Neural progenitor cell (in vitro differentiated cells): Measurements from ENCODE around the gene RNF7. TPM values are rescaled to one million over a fixed set of nuclear protein-coding genes. Genes with fewer than 3 reads are reported as not detected.
"Not testable (repeated sequence)": the region's sequence is repeated elsewhere in the genome, so short reads cannot be mapped to it uniquely, and the experiment has no call there.

Experiments
- DNase-seq: peaks from one replicate; pipeline ENCODE4 v3.0.0-alpha.2; 2016; ENCODE audit warnings: low spot score
- H2AFZ ChIP-seq: fragments of 200-600 bp; sonication (generic); replicated peaks from 2 replicates; pipeline ENCODE4 v1.6.1; 2016; ENCODE audit warnings: antibody characterized with exemption
- H3F3A ChIP-seq: fragments of 200-600 bp; sonication (generic); 2 replicates; pipeline ENCODE4 v1.6.1; 2016; ENCODE audit warnings: antibody characterized with exemption, low read depth
- H3K27ac ChIP-seq: fragments of 200-600 bp; sonication (generic); 2 replicates; pipeline ENCODE4 v1.5.1; 2016; ENCODE audit warnings: mild to moderate bottlenecking
- H3K27me3 ChIP-seq: fragments of 200-600 bp; sonication (generic); 2 replicates; pipeline ENCODE4 v1.6.1; 2016; ENCODE audit warnings: mild to moderate bottlenecking, moderate library complexity
- H3K36me3 ChIP-seq: fragments of 200-600 bp; sonication (generic); 2 replicates; pipeline ENCODE4 v1.5.1; 2016
- H3K4me1 ChIP-seq: fragments of 200-600 bp; sonication (generic); 2 replicates; pipeline ENCODE4 v1.6.1; 2016; ENCODE audit warnings: mixed run types
- H3K4me2 ChIP-seq: fragments of 200-600 bp; sonication (generic); 2 replicates; pipeline ENCODE4 v1.6.1; 2016
- H3K4me3 ChIP-seq: fragments of 200-600 bp; sonication (generic); 2 replicates; pipeline ENCODE4 v1.5.1; 2016
- H3K79me2 ChIP-seq: fragments of 200-600 bp; sonication (generic); 2 replicates; pipeline ENCODE4 v1.6.1; 2016; ENCODE audit warnings: low read depth
- H3K9ac ChIP-seq: fragments of 200-600 bp; sonication (generic); 2 replicates; pipeline ENCODE4 v1.6.1; 2016
- H3K9me3 ChIP-seq: fragments of 200-600 bp; sonication (generic); 2 replicates; pipeline ENCODE4 v1.5.1; 2016; ENCODE audit warnings: low read depth
- H4K20me1 ChIP-seq: fragments of 200-600 bp; sonication (generic); 2 replicates; pipeline ENCODE4 v1.6.1; 2016; ENCODE audit warnings: low read depth
- H3K27ac Mint-ChIP-seq: 3 replicates; pipeline ENCODE4 v1.8.0; 2021; ENCODE audit warnings: mixed read lengths
- H3K27me3 Mint-ChIP-seq: 2 replicates; pipeline ENCODE4 v1.8.0; 2022; ENCODE audit warnings: low read depth, mild to moderate bottlenecking, inconsistent platforms, moderate library complexity, mixed read lengths; ENCODE audit not compliant: insufficient read depth
- H3K36me3 Mint-ChIP-seq: 3 replicates; pipeline ENCODE4 v1.8.0; 2021; ENCODE audit warnings: mixed read lengths
- H3K4me1 Mint-ChIP-seq: 3 replicates; pipeline ENCODE4 v1.8.0; 2021; ENCODE audit warnings: mixed read lengths
- H3K4me3 Mint-ChIP-seq: 3 replicates; pipeline ENCODE4 v1.8.0; 2021; ENCODE audit warnings: mild to moderate bottlenecking, moderate library complexity, mixed read lengths
- H3K9me3 Mint-ChIP-seq: 3 replicates; pipeline ENCODE4 v1.8.0; 2020; ENCODE audit warnings: mixed read lengths
- EZH2 ChIP-seq: fragments of 200-600 bp; sonication (generic); IDR thresholded peaks from 2 replicates; pipeline ENCODE4 v1.6.1; 2017; ENCODE audit warnings: antibody characterized with exemption, mild to moderate bottlenecking, moderate library complexity
- EZH2phosphoT487 ChIP-seq: fragments of 200-600 bp; sonication (generic); IDR thresholded peaks from 2 replicates; pipeline ENCODE4 v1.6.1; 2017; ENCODE audit warnings: antibody characterized with exemption
- total RNA-seq: library from RNA; depleted of rRNA; stranded (reverse); fragments of >200 nt; gene quantifications from 2 replicates; pipeline ENCODE4 v1.2.3, GENCODE V29; 2015; ENCODE audit warnings: low replicate concordance
- TF ChIP-seq, protein P1 (sequence below): fragments of 200-600 bp; sonication (generic); IDR thresholded peaks from 2 replicates; pipeline ENCODE4 v1.5.1; 2017; ENCODE audit warnings: antibody characterized with exemption, mild to moderate bottlenecking

RNF7 gene
- total RNA-seq, 1 donor from 2014 or later = 105 TPM

DNA sequence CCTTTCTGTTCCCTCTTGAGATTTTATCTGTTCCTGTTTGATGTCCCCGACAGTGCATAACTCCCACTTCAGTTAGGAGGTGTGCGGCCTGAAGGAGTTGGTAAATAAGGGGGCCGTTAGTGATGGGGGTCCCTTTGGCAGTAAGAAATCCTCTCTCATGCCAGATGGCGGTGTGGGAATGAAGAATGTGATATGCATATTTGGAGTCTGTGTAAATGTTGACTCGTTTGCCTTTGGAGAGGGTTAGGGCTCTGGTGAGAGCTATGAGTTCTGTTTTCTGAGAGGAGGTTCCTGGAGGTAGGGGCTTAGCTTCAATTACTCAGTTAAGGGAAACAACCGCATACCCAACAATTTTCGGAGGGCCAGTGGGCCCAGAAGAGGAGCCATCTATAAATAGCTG, 38.8 kb upstream of the RNF7 start:
- no peak overlapping the region for H3K27ac Mint-ChIP-seq
- no peak overlapping the region for H3K4me3 ChIP-seq

DNA sequence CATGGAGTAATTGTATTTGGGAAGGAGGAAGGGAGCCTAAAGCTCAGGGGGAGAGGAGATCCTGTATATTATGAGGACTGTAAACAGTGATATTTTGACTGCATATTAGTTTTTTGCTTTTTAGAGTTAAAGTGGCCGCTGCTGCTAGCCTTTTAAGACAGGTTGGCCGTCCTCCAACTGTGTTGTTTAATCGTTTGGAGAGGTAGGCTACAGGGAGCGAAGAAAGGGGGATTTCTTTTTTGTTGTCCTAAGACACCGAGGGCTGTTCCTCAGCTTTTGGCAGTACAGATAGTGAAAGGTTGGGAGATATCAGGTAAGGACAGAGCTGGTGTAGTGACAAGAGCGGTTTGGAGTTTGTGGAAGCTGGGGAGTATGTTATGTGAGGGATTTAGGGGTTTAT, 38.2 kb upstream of the RNF7 start:
- no peaks in the 10 kb centered on the region for H3K4me1 ChIP-seq
- DNase-seq = no peak
- H3K9me3 ChIP-seq = no peaks in the 10 kb centered on the region
- H3K27me3 ChIP-seq = no peaks in the 10 kb centered on the region
- H3K27ac ChIP-seq = no peak overlapping the region
- H3K36me3 ChIP-seq = no peaks in the 10 kb centered on the region
- no peaks in the 10 kb centered on the region for H3K79me2 ChIP-seq
- TF ChIP-seq EZH2 (no peak), EZH2phosphoT487 (no peak)
- TF ChIP-seq, protein P1, sequence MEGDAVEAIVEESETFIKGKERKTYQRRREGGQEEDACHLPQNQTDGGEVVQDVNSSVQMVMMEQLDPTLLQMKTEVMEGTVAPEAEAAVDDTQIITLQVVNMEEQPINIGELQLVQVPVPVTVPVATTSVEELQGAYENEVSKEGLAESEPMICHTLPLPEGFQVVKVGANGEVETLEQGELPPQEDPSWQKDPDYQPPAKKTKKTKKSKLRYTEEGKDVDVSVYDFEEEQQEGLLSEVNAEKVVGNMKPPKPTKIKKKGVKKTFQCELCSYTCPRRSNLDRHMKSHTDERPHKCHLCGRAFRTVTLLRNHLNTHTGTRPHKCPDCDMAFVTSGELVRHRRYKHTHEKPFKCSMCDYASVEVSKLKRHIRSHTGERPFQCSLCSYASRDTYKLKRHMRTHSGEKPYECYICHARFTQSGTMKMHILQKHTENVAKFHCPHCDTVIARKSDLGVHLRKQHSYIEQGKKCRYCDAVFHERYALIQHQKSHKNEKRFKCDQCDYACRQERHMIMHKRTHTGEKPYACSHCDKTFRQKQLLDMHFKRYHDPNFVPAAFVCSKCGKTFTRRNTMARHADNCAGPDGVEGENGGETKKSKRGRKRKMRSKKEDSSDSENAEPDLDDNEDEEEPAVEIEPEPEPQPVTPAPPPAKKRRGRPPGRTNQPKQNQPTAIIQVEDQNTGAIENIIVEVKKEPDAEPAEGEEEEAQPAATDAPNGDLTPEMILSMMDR = no peak
- no peaks in the 10 kb centered on the region for H4K20me1 ChIP-seq
- H3F3A ChIP-seq = no peaks in the 10 kb centered on the region
- Mint-ChIP-seq H3K4me3 (no peak overlapping the region), H3K4me1 (no peaks in the 10 kb centered on the region), H3K27ac (no peak overlapping the region), H3K9me3 (no peaks in the 10 kb centered on the region), H3K36me3 (no peaks in the 10 kb centered on the region), H3K27me3 (no peaks in the 10 kb centered on the region)
- H2AFZ ChIP-seq = no peak overlapping the region
- no peak overlapping the region for H3K4me3 ChIP-seq
- no peak overlapping the region for H3K4me2 ChIP-seq
- no peak overlapping the region for H3K9ac ChIP-seq

More for the DNA sequence above, 38.8 kb upstream of the RNF7 start:
- H3K4me1 Mint-ChIP-seq = no peaks in the 10 kb centered on the region
- Histone ChIP-seq H3F3A (no peaks in the 10 kb centered on the region), H3K36me3 (no peaks in the 10 kb centered on the region), H3K27ac (no peak overlapping the region), H3K4me1 (no peaks in the 10 kb centered on the region), H4K20me1 (no peaks in the 10 kb centered on the region), H3K4me2 (no peak overlapping the region), H2AFZ (no peak overlapping the region), H3K27me3 (no peaks in the 10 kb centered on the region), H3K9ac (no peak overlapping the region), H3K9me3 (no peaks in the 10 kb centered on the region), H3K79me2 (no peaks in the 10 kb centered on the region)
- no peak overlapping the region for H3K4me3 Mint-ChIP-seq
- TF ChIP-seq EZH2 = no peak
- no peaks in the 10 kb centered on the region for H3K36me3 Mint-ChIP-seq
- no peaks in the 10 kb centered on the region for H3K9me3 Mint-ChIP-seq
- no peak for DNase-seq
- H3K27me3 Mint-ChIP-seq = no peaks in the 10 kb centered on the region

DNA sequence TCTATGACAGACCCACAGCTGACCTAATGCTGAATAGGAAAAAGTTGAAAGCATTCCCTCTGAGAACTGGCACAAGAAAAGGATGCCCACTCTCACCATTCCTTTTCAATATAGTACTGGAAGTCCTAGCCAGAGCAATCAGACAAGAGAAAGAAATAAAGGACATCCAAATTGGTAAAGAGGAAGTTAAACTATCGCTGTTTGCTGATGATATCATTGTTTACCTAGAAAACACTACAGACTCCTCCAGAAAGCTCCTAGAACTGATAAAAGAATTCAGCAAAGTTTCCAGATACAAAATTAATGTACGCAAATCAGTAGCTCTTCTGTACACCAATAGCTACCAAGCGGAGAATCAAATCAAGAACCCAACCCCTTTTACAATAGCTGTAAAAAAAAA, 34.7 kb upstream of the RNF7 start:
- H3K4me3 ChIP-seq, H3K36me3 Mint-ChIP-seq, H3K27ac ChIP-seq, H3K27me3 Mint-ChIP-seq, DNase-seq, H2AFZ ChIP-seq, H3K9me3 ChIP-seq, H3K9me3 Mint-ChIP-seq, H3K4me1 ChIP-seq, H3K4me1 Mint-ChIP-seq, H3F3A ChIP-seq, H3K4me2 ChIP-seq, H3K79me2 ChIP-seq, H3K27me3 ChIP-seq, H3K27ac Mint-ChIP-seq, H3K36me3 ChIP-seq, H3K4me3 Mint-ChIP-seq, H4K20me1 ChIP-seq, H3K9ac ChIP-seq: not testable (repeated sequence)

DNA sequence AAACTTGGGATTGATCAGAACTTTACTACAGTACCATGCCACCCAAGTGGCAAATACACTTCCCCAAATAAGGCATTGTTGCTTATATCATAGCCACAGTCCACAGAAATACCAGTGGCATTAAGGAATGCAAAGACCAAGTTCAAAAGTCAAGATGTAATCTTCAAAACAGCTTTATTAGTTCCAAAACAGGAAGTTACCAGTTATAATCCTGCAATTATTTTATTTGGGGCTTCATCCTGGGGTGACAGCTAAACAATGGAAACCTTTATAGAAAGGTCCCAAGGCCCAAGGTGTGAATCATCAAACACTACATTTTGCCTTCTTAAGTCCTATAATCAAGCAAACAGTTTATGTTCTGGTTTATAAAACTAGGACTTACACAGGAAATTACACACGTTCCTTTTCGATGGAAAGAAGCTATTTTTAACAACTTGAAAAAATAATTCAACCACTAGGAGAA, 30.3 kb upstream of the RNF7 start:
- no peak overlapping the region for H3K4me2 ChIP-seq
- H3F3A ChIP-seq = no peaks in the 10 kb centered on the region
- H3K4me1 ChIP-seq = no peaks in the 10 kb centered on the region
- Mint-ChIP-seq H3K27ac (no peak overlapping the region), H3K27me3 (peaks cover 2% of the 10 kb centered on the region), H3K4me1 (no peaks in the 10 kb centered on the region), H3K36me3 (no peaks in the 10 kb centered on the region), H3K9me3 (no peaks in the 10 kb centered on the region), H3K4me3 (no peak overlapping the region)
- H3K27ac ChIP-seq = no peak overlapping the region
- no peaks in the 10 kb centered on the region for H4K20me1 ChIP-seq
- H3K9ac ChIP-seq = no peak overlapping the region
- H3K27me3 ChIP-seq = no peaks in the 10 kb centered on the region
- no peaks in the 10 kb centered on the region for H3K9me3 ChIP-seq
- H3K79me2 ChIP-seq = no peaks in the 10 kb centered on the region
- no peak overlapping the region for H2AFZ ChIP-seq
- H3K4me3 ChIP-seq = no peak overlapping the region
- no peak for DNase-seq
- TF ChIP-seq EZH2phosphoT487 (no peak), EZH2 (no peak)
- TF ChIP-seq, protein P1 = no peak
- H3K36me3 ChIP-seq = no peaks in the 10 kb centered on the region
